Measurements from ENCODE around the gene SASS6. TPM values are rescaled to one million over a fixed set of nuclear protein-coding genes. Genes with fewer than 3 reads are reported as not detected.

The SASS6 gene
- total RNA-seq, 4 donors from 2014 or later, result 1.2 to 4.6 (median 2.0) TPM

DNA sequence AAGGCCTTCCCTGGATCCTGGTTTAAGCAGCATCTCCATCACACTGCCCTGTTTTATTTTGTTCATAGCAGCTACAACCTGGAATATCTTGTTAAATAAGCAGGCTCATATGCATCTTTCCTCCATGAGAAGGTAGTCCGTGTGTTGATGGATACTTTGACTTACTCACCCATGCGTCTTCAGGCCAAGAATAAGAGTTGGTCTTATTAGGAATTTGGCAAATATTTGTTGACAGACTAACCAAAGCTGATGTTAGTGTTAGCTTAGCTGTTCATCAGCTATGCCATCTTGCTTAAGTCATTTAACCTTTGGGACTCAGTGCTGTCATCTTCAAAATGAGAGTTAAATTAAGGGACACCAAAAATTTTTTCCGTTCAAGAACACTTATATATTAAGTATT lies 59.2 kb downstream of the SASS6 start:
- TF ChIP-seq, protein P1, sequence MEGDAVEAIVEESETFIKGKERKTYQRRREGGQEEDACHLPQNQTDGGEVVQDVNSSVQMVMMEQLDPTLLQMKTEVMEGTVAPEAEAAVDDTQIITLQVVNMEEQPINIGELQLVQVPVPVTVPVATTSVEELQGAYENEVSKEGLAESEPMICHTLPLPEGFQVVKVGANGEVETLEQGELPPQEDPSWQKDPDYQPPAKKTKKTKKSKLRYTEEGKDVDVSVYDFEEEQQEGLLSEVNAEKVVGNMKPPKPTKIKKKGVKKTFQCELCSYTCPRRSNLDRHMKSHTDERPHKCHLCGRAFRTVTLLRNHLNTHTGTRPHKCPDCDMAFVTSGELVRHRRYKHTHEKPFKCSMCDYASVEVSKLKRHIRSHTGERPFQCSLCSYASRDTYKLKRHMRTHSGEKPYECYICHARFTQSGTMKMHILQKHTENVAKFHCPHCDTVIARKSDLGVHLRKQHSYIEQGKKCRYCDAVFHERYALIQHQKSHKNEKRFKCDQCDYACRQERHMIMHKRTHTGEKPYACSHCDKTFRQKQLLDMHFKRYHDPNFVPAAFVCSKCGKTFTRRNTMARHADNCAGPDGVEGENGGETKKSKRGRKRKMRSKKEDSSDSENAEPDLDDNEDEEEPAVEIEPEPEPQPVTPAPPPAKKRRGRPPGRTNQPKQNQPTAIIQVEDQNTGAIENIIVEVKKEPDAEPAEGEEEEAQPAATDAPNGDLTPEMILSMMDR (IDR thresholded peaks at IDR 0.05), result no peak
- no peak for DNase-seq (ENCODE audit: low spot score)
- ATAC-seq (ENCODE audit: low FRiP score), result no peak

- ATAC-seq (ENCODE audit: low FRiP score) (no peak), DNase-seq (ENCODE audit: low spot score) (no peak)
- TF ChIP-seq, protein P1 (IDR thresholded peaks at IDR 0.05), result no peak
Observed at GRCh38 chr1:100070201-100070939, 62.4 kb downstream of the SASS6 start.

DNA sequence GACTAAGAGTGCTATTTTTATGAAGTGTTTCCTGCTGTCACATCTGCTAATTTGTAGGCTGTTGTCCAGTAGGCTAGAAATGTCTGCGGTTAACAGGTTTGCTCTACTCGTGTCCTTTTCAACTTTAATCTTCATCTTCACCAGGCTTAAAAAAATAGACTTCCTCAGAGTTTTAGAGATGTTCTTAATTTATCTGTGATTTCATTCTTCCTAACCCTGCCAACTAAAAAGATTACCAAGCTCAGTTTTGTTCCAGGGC lies 66.8 kb downstream of the SASS6 start:
- no peak for ATAC-seq (ENCODE audit: low FRiP score)
- DNase-seq (ENCODE audit: low spot score), result no peak
- TF ChIP-seq, protein P1 (IDR thresholded peaks at IDR 0.05), result no peak

- DNase-seq (ENCODE audit: low spot score), result no peak
- no peak for ATAC-seq (ENCODE audit: low FRiP score)
- TF ChIP-seq, protein P1 (IDR thresholded peaks at IDR 0.05), result no peak
Observed at GRCh38 chr1:100065183-100065968, 67.4 kb downstream of the SASS6 start.

DNA sequence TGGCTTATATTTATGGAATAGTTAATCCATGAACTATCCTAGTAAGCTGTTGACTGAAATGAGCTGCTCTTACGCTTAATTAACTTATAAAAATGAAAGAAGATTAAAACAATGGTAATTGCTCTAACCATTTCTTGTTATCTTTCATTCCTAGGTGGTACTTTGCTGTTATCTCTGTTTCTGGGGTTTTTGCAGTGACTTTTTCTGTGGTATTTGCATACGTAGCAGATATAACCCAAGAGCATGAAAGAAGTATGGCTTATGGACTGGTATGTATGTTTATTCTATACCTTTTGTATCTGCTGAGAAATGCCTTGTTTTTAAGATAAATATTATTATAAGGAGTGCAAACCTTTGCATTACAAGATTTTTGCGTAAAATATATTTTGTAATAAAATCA lies 71.0 kb downstream of the SASS6 start:
- TF ChIP-seq, protein P1 (IDR thresholded peaks at IDR 0.05), result no peak
- ATAC-seq (ENCODE audit: low FRiP score), result no peak
- no peak for DNase-seq (ENCODE audit: low spot score)

GRCh38 chr1:100053727-100054126 lies 79.0 kb downstream of the SASS6 start:
- no peak for DNase-seq (ENCODE audit: low spot score)
- TF ChIP-seq, protein P1 (IDR thresholded peaks at IDR 0.05), result no peak
- ATAC-seq (ENCODE audit: low FRiP score), result no peak

GRCh38 chr1:100053119-100053518 lies 79.6 kb downstream of the SASS6 start:
- TF ChIP-seq, protein P1 (IDR thresholded peaks at IDR 0.05), result no peak
- no peak for ATAC-seq (ENCODE audit: low FRiP score)

More at GRCh38 chr1:100053119-100053518, 79.6 kb downstream of the SASS6 start:
- no peak for DNase-seq (ENCODE audit: low spot score)
